GM20431 (cell line): ENCODE measurements around the gene CHSY1.
"Not testable (repeated sequence)": the region's sequence is repeated elsewhere in the genome, so short reads cannot be mapped to it uniquely, and the experiment has no call there.

Experiments
- in situ Hi-C: fragments of 300-500 bp; cut with MseI, MboI; formaldehyde crosslinking; loops from one replicate; pipeline ENCODE4 v1.15.0; 2020; ENCODE audit warnings: low sequenced_read_pairs; ENCODE audit not compliant: unreplicated experiment

CHSY1 gene

GRCh38 chr15:101251830-101252820 is at the start of gene CHSY1:
CHSY1 (minus strand) TSS chr15:101252048; CDS start chr15:101251456, 592 bp downstream.
- in situ Hi-C loops, result loop anchor here (10.0 kb wide), 1 partner anchor 127 kb away; no protein-coding TSS in a partner anchor

- in situ Hi-C loops, result loop anchor here (10.0 kb wide), 1 partner anchor 348 kb away; no protein-coding TSS in a partner anchor
Observed at GRCh38 chr15:101296418-101297405, 44.9 kb upstream of the CHSY1 start.

GRCh38 chr15:101295607-101296161 is 43.8 kb upstream of the CHSY1 start:
- in situ Hi-C loops, result loop anchor here (10.0 kb wide), 1 partner anchor 349 kb away; no protein-coding TSS in a partner anchor

- in situ Hi-C loops, result loop anchor here (10.0 kb wide), 1 partner anchor 350 kb away; no protein-coding TSS in a partner anchor
Observed at GRCh38 chr15:101294731-101295606, 43.1 kb upstream of the CHSY1 start, which contains the start of gene SNRPA1. SNRPA1 (minus strand) TSS chr15:101295248; CDS start chr15:101295178, 70 bp downstream.

- in situ Hi-C loops, result loop anchor here (10.0 kb wide), 1 partner anchor 352 kb away; no protein-coding TSS in a partner anchor
Observed at GRCh38 chr15:101293122-101293521, 41.3 kb upstream of the CHSY1 start.

- in situ Hi-C loops, result no loop called here
Observed at GRCh38 chr15:101288905-101289513, 37.2 kb upstream of the CHSY1 start.

- in situ Hi-C loops, result not testable (repeated sequence)
Observed at GRCh38 chr15:101287342-101287741, 35.5 kb upstream of the CHSY1 start.

GRCh38 chr15:101286471-101287114 is 34.7 kb upstream of the CHSY1 start:
- in situ Hi-C loops, result no loop called here

- in situ Hi-C loops, result no loop called here
Observed at GRCh38 chr15:101283931-101284330, 32.1 kb upstream of the CHSY1 start.

- in situ Hi-C loops, result no loop called here
Observed at GRCh38 chr15:101280007-101280406, 28.2 kb upstream of the CHSY1 start.

GRCh38 chr15:101277943-101278564 is 26.2 kb upstream of the CHSY1 start:
- in situ Hi-C loops, result no loop called here

GRCh38 chr15:101277038-101277822 is 25.4 kb upstream of the CHSY1 start, which contains the start of gene SELENOS:
SELENOS (minus strand) TSS chr15:101277485; CDS start chr15:101277417, 68 bp downstream.
- in situ Hi-C loops, result no loop called here

- in situ Hi-C loops, result no loop called here
Observed at GRCh38 chr15:101276501-101277037, 24.7 kb upstream of the CHSY1 start.

- in situ Hi-C loops, result no loop called here
Observed at GRCh38 chr15:101275018-101275417, 23.2 kb upstream of the CHSY1 start.

GRCh38 chr15:101273534-101273933 is 21.7 kb upstream of the CHSY1 start:
- in situ Hi-C loops, result no loop called here

- in situ Hi-C loops, result no loop called here
Observed at GRCh38 chr15:101272584-101272983, 20.7 kb upstream of the CHSY1 start.
